ENCODE results near the gene UCP3. TPM values are rescaled to one million over a fixed set of nuclear protein-coding genes. Genes with fewer than 3 reads are reported as not detected.

Gene UCP3
- total and polyA plus RNA-seq, 12 donors, result 0.61 to 12.6 (median 1.6) TPM

DNA sequence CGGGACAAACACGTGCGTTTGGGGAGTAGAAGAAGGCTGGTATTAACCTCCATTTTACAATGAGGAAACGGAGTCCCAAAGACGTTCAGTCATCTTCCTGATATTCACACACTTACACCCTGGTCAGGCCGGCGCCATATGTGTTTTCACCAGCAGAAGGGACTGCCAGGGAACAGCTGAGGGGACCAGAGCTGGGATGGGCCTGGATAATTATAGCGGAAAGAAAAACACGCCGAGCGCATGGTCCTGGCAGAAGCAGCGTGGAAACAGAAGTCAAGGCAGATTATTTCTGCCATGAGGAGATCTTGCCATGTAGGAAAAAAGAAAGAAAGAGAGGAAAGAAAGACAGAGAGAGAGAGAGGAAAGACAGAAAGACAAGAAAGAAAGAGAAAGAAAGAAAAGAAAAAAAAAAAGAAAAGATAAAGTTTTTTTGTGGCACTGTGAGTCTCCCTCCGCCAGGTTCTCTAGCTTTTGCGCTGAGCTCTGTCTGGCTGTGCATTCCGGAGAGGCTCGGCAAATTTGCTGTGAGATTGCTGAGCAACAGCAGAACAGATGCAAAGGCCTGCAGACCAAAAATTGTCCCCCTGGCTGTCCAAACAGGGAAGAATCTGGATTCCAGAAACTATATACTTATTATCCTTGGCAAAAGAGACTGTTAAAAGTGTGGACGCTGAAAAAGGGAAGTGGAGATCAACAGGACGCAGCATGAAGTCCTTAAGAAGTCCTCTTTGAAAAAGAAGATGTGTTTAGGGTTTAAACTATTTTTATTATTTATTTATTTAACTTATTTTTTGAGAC lies 24.9 kb downstream of the UCP3 start:
- Histone ChIP-seq H3K9me3 (no peaks in the 10 kb centered on the region), H3K4me1 (peaks cover 0 to 44% (median 15%) of the 10 kb centered on the region in 9 donors), H3K4me3 (peak overlapping the region in 9 of 10 donors; percentile 42 to 88 (median 65)), H3K27ac (peak overlapping the region; percentile 55 to 94 (median 81)), H3K36me3 (peaks cover 0 to 21% (median 0%) of the 10 kb centered on the region in 9 donors), H3K27me3 (no peaks in the 10 kb centered on the region)
- 43% methylated on average over 18 of the region's 18 CpGs for WGBS, 2 donors
- ATAC-seq, result peak in 5 of 8 donors; percentile 0 to 23 (median 5)
- no peak for DNase-seq
- TF ChIP-seq, protein P1, sequence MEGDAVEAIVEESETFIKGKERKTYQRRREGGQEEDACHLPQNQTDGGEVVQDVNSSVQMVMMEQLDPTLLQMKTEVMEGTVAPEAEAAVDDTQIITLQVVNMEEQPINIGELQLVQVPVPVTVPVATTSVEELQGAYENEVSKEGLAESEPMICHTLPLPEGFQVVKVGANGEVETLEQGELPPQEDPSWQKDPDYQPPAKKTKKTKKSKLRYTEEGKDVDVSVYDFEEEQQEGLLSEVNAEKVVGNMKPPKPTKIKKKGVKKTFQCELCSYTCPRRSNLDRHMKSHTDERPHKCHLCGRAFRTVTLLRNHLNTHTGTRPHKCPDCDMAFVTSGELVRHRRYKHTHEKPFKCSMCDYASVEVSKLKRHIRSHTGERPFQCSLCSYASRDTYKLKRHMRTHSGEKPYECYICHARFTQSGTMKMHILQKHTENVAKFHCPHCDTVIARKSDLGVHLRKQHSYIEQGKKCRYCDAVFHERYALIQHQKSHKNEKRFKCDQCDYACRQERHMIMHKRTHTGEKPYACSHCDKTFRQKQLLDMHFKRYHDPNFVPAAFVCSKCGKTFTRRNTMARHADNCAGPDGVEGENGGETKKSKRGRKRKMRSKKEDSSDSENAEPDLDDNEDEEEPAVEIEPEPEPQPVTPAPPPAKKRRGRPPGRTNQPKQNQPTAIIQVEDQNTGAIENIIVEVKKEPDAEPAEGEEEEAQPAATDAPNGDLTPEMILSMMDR (IDR thresholded peaks at IDR 0.05), result no peak
- intact Hi-C loops (cut with DNase I), result loop anchor here in 4 of 10 donors (1.0 to 10.0 kb wide), 5 partner anchors 19 to 191 kb away; partner anchors contain the start of genes C2CD3 (in 1 of the 4) and PPME1 (in 1 of the 4)

DNA sequence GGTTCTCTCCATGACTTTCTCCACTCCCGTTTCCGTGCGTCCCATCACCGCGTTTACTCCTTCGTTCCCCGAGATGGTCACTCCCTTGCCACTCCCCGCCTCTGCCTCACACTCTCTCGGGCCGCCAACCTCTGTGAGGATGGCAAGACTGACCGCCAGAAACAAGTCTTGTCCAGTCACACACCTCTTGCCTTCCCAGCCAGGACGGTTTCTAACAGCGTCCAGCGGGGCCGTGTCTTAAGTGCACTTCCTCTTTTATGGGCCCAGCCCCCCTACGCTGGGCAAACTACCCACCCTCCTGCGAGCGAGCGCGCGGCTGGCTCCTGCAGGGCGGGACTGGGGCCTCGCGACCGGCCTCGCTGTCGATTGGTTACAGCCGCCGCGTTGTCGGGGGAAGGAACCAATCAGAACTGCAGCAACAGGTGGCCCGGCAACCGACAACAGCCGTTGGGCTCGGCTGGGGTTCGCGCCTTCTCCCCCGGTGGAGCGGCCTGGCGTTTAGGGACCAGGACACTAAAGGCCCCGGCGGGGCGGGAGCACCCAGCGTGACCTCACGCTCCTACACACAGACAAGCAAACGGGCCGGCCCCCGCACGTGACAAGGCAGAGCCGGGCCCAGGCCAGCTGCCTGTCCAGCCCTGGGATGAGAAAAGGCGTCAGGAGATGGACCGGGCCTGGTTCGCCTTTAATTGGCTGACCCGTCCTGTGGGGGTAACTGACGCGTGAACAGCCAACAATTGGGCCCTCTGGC lies 25.7 kb downstream of the UCP3 start:
- Histone ChIP-seq H3K27me3 (no peaks in the 10 kb centered on the region), H3K36me3 (peaks cover 0 to 28% (median 0%) of the 10 kb centered on the region in 9 donors), H3K27ac (peak overlapping the region; percentile 55 to 94 (median 81)), H3K4me1 (peaks cover 0 to 52% (median 15%) of the 10 kb centered on the region in 9 donors), H3K4me3 (peak overlapping the region; percentile 26 to 88 (median 64)), H3K9me3 (no peaks in the 10 kb centered on the region)
- ATAC-seq (peak; percentile 92 to 97 (median 96)), DNase-seq (peak; percentile 93)
- intact Hi-C loops (cut with DNase I), result loop anchor here in 4 of 10 donors (1.0 to 10.0 kb wide), 5 partner anchors 18 to 192 kb away; partner anchors contain the start of genes C2CD3 (in 1 of the 4) and PPME1 (in 1 of the 4)
- TF ChIP-seq, protein P1 (IDR thresholded peaks at IDR 0.05), result no peak
- WGBS, 2 donors, result 0 to 1% methylated on average over 51 to 56 of the region's 56 CpGs

DNA sequence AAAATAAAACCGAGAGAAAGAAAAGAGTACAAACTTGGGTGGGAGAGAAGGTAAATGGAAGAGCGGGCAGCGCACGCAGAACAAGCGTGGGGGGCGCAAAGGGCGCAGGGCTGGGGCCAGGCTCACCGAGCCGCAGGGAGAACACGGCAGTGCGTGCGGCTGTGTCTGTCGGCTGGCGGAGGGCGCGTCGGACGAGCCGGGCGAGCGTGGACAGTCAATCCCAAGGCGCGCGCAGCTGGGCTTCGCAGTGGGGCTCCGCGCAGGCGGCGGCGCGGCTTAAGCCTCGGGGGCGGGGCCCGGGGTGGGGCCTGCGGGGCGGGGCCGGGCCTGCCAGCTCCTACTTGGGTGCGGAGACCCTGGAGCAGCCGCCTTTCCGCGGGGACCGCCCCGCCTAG lies 26.3 kb downstream of the UCP3 start, which contains the start of gene UCP2:
Gene UCP2, minus strand, starts transcription at position 249 of the 395 bp plus-strand sequence. CDS start 4,465 bp downstream, outside the sequence.
- Histone ChIP-seq H3K9me3 (no peaks in the 10 kb centered on the region), H3K4me3 (peak within 1 kb of the TSS; percentile 26 to 88 (median 64)), H3K27ac (peak within 1 kb of the TSS; percentile 55 to 94 (median 81)), H3K27me3 (no peaks in the 10 kb centered on the region), H3K4me1 (peaks cover 0 to 57% (median 15%) of the 10 kb centered on the region in 9 donors), H3K36me3 (peaks cover 0 to 34% (median 0%) of the 10 kb centered on the region in 9 donors)
- TF ChIP-seq, protein P1 (IDR thresholded peaks at IDR 0.05), result no peak
- 1 to 2% methylated on average over 30 to 43 of the region's 43 CpGs for WGBS, 2 donors
- DNase-seq (peak; percentile 75 to 89), ATAC-seq (peak; percentile 86 to 94 (median 89))
- intact Hi-C loops (cut with DNase I), result loop anchor here in 3 of 10 donors (2.0 to 10.0 kb wide), 4 partner anchors 18 to 192 kb away; partner anchors contain the start of genes C2CD3 (in 1 of the 3) and PPME1 (in 1 of the 3)

Measured in heart right ventricle (tissue), 16 donors.